ENCODE data around the gene MACROD2. TPM values are rescaled to one million over a fixed set of nuclear protein-coding genes. Genes with fewer than 3 reads are reported as not detected.

The MACROD2 gene
- total RNA-seq, 1 experiment from 2014 or later, result 1.6 TPM

- no peaks in the 10 kb centered on the region for H3K27me3 ChIP-seq (ENCODE audit: insufficient read depth, low read length)
- no peaks in the 10 kb centered on the region for H3K9me3 ChIP-seq (ENCODE audit: control insufficient read depth, low read depth, low read length)
- no peak overlapping the region for H3K56ac ChIP-seq (ENCODE audit: insufficient read length, low read depth, low read length)
- no peaks in the 10 kb centered on the region for H4K20me1 ChIP-seq (ENCODE audit: control insufficient read depth, insufficient read depth, insufficient read length)
- peaks cover 14% of the 10 kb centered on the region for H3K4me1 ChIP-seq (ENCODE audit: insufficient read depth, low read length)
- H3K14ac ChIP-seq (ENCODE audit: insufficient read depth, low read length), result no peak overlapping the region
- H3K4me2 ChIP-seq (ENCODE audit: insufficient read depth, insufficient read length, low read length), result no peak overlapping the region
- H3K18ac ChIP-seq (ENCODE audit: insufficient read length, low read depth, low read length), result no peak overlapping the region
- Mint-ChIP-seq H3K36me3 (ENCODE audit: insufficient read depth in 1 of 3, low read depth in 3 of 3) (no peaks in the 10 kb centered on the region; a peak in 2 of 7 replicates), H3K9me3 (no peaks in the 10 kb centered on the region), H3K4me3 (no peak overlapping the region; a peak in 1 of 5 replicates), H3K27me3 (ENCODE audit: low read depth) (no peaks in the 10 kb centered on the region), H3K4me1 (peaks cover 47 to 49% of the 10 kb centered on the region in 2 experiments), H3K27ac (no peak overlapping the region)
- H3K79me2 ChIP-seq (ENCODE audit: insufficient read depth, low read length), result no peaks in the 10 kb centered on the region
- peak; percentile 43; the same call in 2 of the 3 replicates for TF ChIP-seq CTCF (conservative IDR thresholded peaks at IDR 0.05)
- H2AFZ ChIP-seq (ENCODE audit: low read length), result no peak overlapping the region
- no peak for DNase-seq
- H4K91ac ChIP-seq (ENCODE audit: insufficient read length, low read depth, low read length), result no peak overlapping the region
- H2AK5ac ChIP-seq (ENCODE audit: insufficient read length, low read length), result no peak overlapping the region
- H2BK12ac ChIP-seq (ENCODE audit: insufficient read length, low read depth, low read length), result no peak overlapping the region
- no peak overlapping the region for H2BK120ac ChIP-seq (ENCODE audit: low read depth, low read length, poor library complexity, severe bottlenecking)
- H4K5ac ChIP-seq (ENCODE audit: insufficient read length, low read depth, low read length), result no peak overlapping the region
- no peak overlapping the region for H2BK15ac ChIP-seq (ENCODE audit: low read depth, low read length)
- no peak overlapping the region for H4K8ac ChIP-seq (replicated peaks; ENCODE audit: insufficient read length, low read depth, low read length)
- no peak overlapping the region for H3T11ph ChIP-seq (ENCODE audit: low read length)
- no peak overlapping the region for H3K23ac ChIP-seq (ENCODE audit: insufficient read length, low read depth, low read length)
- H3K79me1 ChIP-seq (ENCODE audit: insufficient read depth, low read depth, low read length, poor library complexity, severe bottlenecking), result no peaks in the 10 kb centered on the region
- H3K23me2 ChIP-seq (ENCODE audit: insufficient read length, low read depth, low read length, poor library complexity, severe bottlenecking), result no peaks in the 10 kb centered on the region
- no peak overlapping the region for H2BK5ac ChIP-seq (ENCODE audit: insufficient read length, low read length)
- H2BK20ac ChIP-seq (ENCODE audit: low read depth, low read length, poor library complexity, severe bottlenecking), result no peak overlapping the region
- H3K27ac ChIP-seq (ENCODE audit: insufficient read length, low read depth, low read length), result no peak overlapping the region
- H3K4ac ChIP-seq (ENCODE audit: low read depth, low read length), result no peak overlapping the region
- WGBS (ENCODE audit: extremely low coverage, insufficient read length, low lambda C conversion rate), result no CpG with 5 or more reads among the region's 3 CpGs
- H3K9ac ChIP-seq (ENCODE audit: extremely low read depth, insufficient read length, low read length), result no peak overlapping the region
These were observed 953.1 kb downstream of the MACROD2 start for GRCh38 chr20:14948416-14948815.

Data from H9 (cell line).